ENCODE results near the gene CSF1R. TPM values are rescaled to one million over a fixed set of nuclear protein-coding genes. Genes with fewer than 3 reads are reported as not detected.

The CSF1R gene
- total and polyA plus RNA-seq, 2 of the 8 experiments (the other 6 are each of a cell fraction or from before 2014, with no cell fraction given) = 0.12 TPM; not detected in 1

GRCh38 chr5:150082889-150083288, 3.5 kb downstream of the CSF1R start:
- no peak overlapping the region for H2BK12ac ChIP-seq (ENCODE audit: low read depth, low read length)
- H4K5ac ChIP-seq (ENCODE audit: insufficient read length, low read depth, low read length) = no peak overlapping the region
- H4K91ac ChIP-seq (replicated peaks; ENCODE audit: insufficient read length, low read length) = peak overlapping the region; percentile 25
- H2AK5ac ChIP-seq (ENCODE audit: low read depth, low read length) = no peak overlapping the region
- no peak overlapping the region for H3K9ac ChIP-seq (replicated peaks in 1 of 4; ENCODE audit: extremely low read depth in 1 of 4, low read depth in 3 of 4, low read length in 3 of 4)
- H2BK20ac ChIP-seq (ENCODE audit: low read length) = no peak overlapping the region
- H3K27me3 ChIP-seq (replicated peaks in 1 of 4; ENCODE audit: control insufficient read depth in 3 of 4, extremely low read depth in 1 of 4, insufficient read depth in 3 of 4, low read length in 3 of 4) = no peaks in the 10 kb centered on the region; a peak in 1 of 7 replicates
- no peaks in the 10 kb centered on the region for H4K20me1 ChIP-seq (replicated peaks in 1 of 2; ENCODE audit: control insufficient read depth in 1 of 2, insufficient read depth in 2 of 2, low read length in 2 of 2)
- H3K4me2 ChIP-seq (ENCODE audit: insufficient read depth in 1 of 2, low read depth in 2 of 2, low read length in 2 of 2) = no peak overlapping the region
- DNase-seq (ENCODE audit: low read depth in 1 of 2, low spot score in 2 of 2) (peak in 1 of 2 experiments; percentile 37), FAIRE-seq (no peak)
- ChIA-PET POLR2A (ENCODE audit: partially characterized antibody) (interaction anchor here (0.6 kb wide), 1 partner anchor 30 kb away, joined by 3 read pairs; no protein-coding TSS in a partner anchor), CTCF (ENCODE audit: partially characterized antibody) (interaction anchor here (0.6 to 1.5 kb wide), 4 partner anchors 26 to 316 kb away, joined by 3 to 5 read pairs (median 4); no protein-coding TSS in a partner anchor)
- 90% methylated on average over 6 of the region's 6 CpGs; no CpG with 5 or more reads in 1 of the 2 experiments for WGBS, 2 experiments (ENCODE audit: extremely low coverage in 1 of 2, insufficient coverage in 1 of 2, insufficient read length in 1 of 2, insufficient replicate concordance in 2 of 2, low coverage in 1 of 2, low lambda C conversion rate in 2 of 2, missing lambda C conversion rate in 1 of 2)
- no peak overlapping the region for H3K56ac ChIP-seq (replicated peaks; ENCODE audit: insufficient read length, low read depth, low read length)
- no peaks in the 10 kb centered on the region; the same call in 1 of the 2 replicates for H3K23me2 ChIP-seq (ENCODE audit: low read depth, low read length)
- H2BK120ac ChIP-seq (replicated peaks; ENCODE audit: low read depth, low read length) = no peak overlapping the region
- H3K27ac ChIP-seq (ENCODE audit: low read depth, low read length) = no peak overlapping the region
- H3K79me2 ChIP-seq (ENCODE audit: control insufficient read depth in 1 of 2, insufficient read depth in 2 of 2, low read length in 2 of 2) = no peaks in the 10 kb centered on the region
- peak overlapping the region; percentile 61; the same call in 1 of the 2 replicates for H2BK15ac ChIP-seq (ENCODE audit: low read length)
- peaks cover 0 to 6% (median 1%) of the 10 kb centered on the region in 4 experiments; a peak in 5 of 7 replicates for H3K4me1 ChIP-seq (replicated peaks in 1 of 4; ENCODE audit: control insufficient read depth in 3 of 4, insufficient read depth in 4 of 4, low read length in 3 of 4)
- no peak overlapping the region for H4K8ac ChIP-seq (ENCODE audit: extremely low read depth, insufficient read depth, low read length)
- H2AFZ ChIP-seq (ENCODE audit: low read length) = no peak overlapping the region
- H3K9me3 ChIP-seq (ENCODE audit: insufficient read depth in 2 of 2, low read depth in 1 of 2, low read length in 1 of 2) = no peaks in the 10 kb centered on the region
- no peak overlapping the region for H2BK5ac ChIP-seq (ENCODE audit: low read depth, low read length)
- no peaks in the 10 kb centered on the region for H3K36me3 ChIP-seq (ENCODE audit: control insufficient read depth in 2 of 4, insufficient read depth in 4 of 4, low read length in 3 of 4)
- no peak overlapping the region for H3K4me3 ChIP-seq (ENCODE audit: extremely low read depth in 1 of 4, insufficient read depth in 2 of 4, low read depth in 3 of 4, low read length in 4 of 4)
- H3K18ac ChIP-seq (ENCODE audit: extremely low read depth, low read length) = no peak overlapping the region
- no peak overlapping the region for H3K14ac ChIP-seq (ENCODE audit: insufficient read length)
- H3K4ac ChIP-seq (replicated peaks; ENCODE audit: insufficient read length, low read depth, low read length) = no peak overlapping the region
- no peak overlapping the region for H3K23ac ChIP-seq (ENCODE audit: insufficient read length)
- no peaks in the 10 kb centered on the region for H3K79me1 ChIP-seq (ENCODE audit: low read depth, low read length)
- TF ChIP-seq BRCA1 (IDR thresholded peaks at IDR 0.05; ENCODE audit: low read depth, low read length) = no peak
- TF ChIP-seq JUN (IDR thresholded peaks at IDR 0.05; ENCODE audit: low read depth, low read length) = no peak
- no peak for TF ChIP-seq TAF7 (optimal IDR thresholded peaks at IDR 0.05; ENCODE audit: borderline replicate concordance, low read depth, low read length)
- TF ChIP-seq ASH2L (IDR thresholded peaks at IDR 0.05; ENCODE audit: low read length) = no peak
- no peak for TF ChIP-seq KDM1A (IDR thresholded peaks at IDR 0.05; ENCODE audit: borderline replicate concordance, low read length)
- TF ChIP-seq EP300 (IDR thresholded peaks at IDR 0.05; ENCODE audit: borderline replicate concordance in 1 of 2, low read depth in 2 of 2, low read length in 2 of 2) = no peak
- TF ChIP-seq MAX (IDR thresholded peaks at IDR 0.05) = no peak
- TF ChIP-seq YY1 (IDR thresholded peaks at IDR 0.05; ENCODE audit: low read depth, low read length) = no peak
- no peak for TF ChIP-seq USF2 (IDR thresholded peaks at IDR 0.05; ENCODE audit: low read length)
- TF ChIP-seq SIX5 (IDR thresholded peaks at IDR 0.05; ENCODE audit: low read depth, low read length) = no peak
